Stimulated activated CD4-positive, alpha-beta T cell treated with anti-CD3 and anti-CD28 coated beads, Interleukin-4, amount 100 ng/mL, for 4 hours (primary cell): ENCODE data around the gene P4HB.

Source experiments
- DNase-seq, 2 experiments: peaks; one replicate each; pipeline ENCODE4 v3.0.0-alpha.2; 2020

The P4HB gene

GRCh38 chr17:81825841-81826466, 34.4 kb downstream of the P4HB start:
- no peak for DNase-seq

- no peak for DNase-seq
These were observed 35.7 kb downstream of the P4HB start for GRCh38 chr17:81824595-81824994.

GRCh38 chr17:81823820-81824550, 36.4 kb downstream of the P4HB start:
- DNase-seq: no peak

- no peak for DNase-seq
These were observed 37.1 kb downstream of the P4HB start for GRCh38 chr17:81822996-81823819.

- no peak for DNase-seq
These were observed 38.1 kb downstream of the P4HB start for GRCh38 chr17:81822312-81822637.

GRCh38 chr17:81821603-81822311, 38.6 kb downstream of the P4HB start:
- DNase-seq: no peak

GRCh38 chr17:81821147-81821546, 39.2 kb downstream of the P4HB start:
- DNase-seq: peak in 1 of 2 experiments; percentile 25

- no peak for DNase-seq
These were observed 40.6 kb downstream of the P4HB start for GRCh38 chr17:81819708-81820107.

- no peak for DNase-seq
These were observed 42.6 kb downstream of the P4HB start for GRCh38 chr17:81817758-81818147.

- DNase-seq: no peak
These were observed 44.7 kb downstream of the P4HB start for GRCh38 chr17:81815646-81815986.

- no peak for DNase-seq
These were observed 45.3 kb downstream of the P4HB start for GRCh38 chr17:81814748-81815645.

- no peak for DNase-seq
These were observed 46.3 kb downstream of the P4HB start for GRCh38 chr17:81813861-81814683.

- no peak for DNase-seq
These were observed 47.0 kb downstream of the P4HB start for GRCh38 chr17:81813371-81813684.

- no peak for DNase-seq
These were observed 47.6 kb downstream of the P4HB start for GRCh38 chr17:81812571-81813370.

- DNase-seq: no peak
These were observed 48.4 kb downstream of the P4HB start for GRCh38 chr17:81811705-81812570.

- DNase-seq: no peak
These were observed 49.2 kb downstream of the P4HB start for GRCh38 chr17:81810892-81811704.

- no peak for DNase-seq
These were observed 49.9 kb downstream of the P4HB start for GRCh38 chr17:81810476-81810875.

GRCh38 chr17:81809556-81809998, 50.8 kb downstream of the P4HB start:
- no peak for DNase-seq
